ENCODE data around the gene SPOCK3.
"Not testable (repeated sequence)": the region's sequence is repeated elsewhere in the genome, so short reads cannot be mapped to it uniquely, and the experiment has no call there.

Gene SPOCK3

DNA sequence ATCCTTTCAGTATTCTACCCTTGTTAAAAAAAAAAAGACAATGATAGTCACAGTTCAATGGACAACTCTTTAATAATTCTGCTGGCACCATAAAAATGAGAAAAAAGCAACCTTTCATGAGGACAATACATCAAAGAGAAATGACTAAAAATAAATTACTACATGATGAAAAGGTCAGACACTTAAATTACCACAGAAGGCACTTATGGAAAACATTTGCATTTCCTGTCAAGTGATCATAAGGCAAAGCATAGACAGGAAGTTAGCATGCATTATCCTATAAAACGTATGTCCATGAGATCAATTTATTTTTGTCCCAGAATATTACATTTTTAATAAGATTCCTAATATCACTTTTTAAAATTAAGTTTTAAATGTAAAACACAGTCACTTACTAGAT lies 303.8 kb downstream of the SPOCK3 start:
- Histone ChIP-seq H3K27me3 (ENCODE audit: control insufficient read depth, insufficient read depth, low read length) (no peaks in the 10 kb centered on the region), H3K4me1 (ENCODE audit: control insufficient read depth, insufficient read depth, low read length) (no peaks in the 10 kb centered on the region), H3K36me3 (ENCODE audit: control insufficient read depth, insufficient read depth, low read length) (no peaks in the 10 kb centered on the region), H3K4me3 (ENCODE audit: low read depth, low read length) (no peak overlapping the region), H3K9me3 (ENCODE audit: control insufficient read depth, insufficient read depth, low read length) (no peaks in the 10 kb centered on the region), H3K9ac (ENCODE audit: low read depth, low read length) (no peak overlapping the region)

DNA sequence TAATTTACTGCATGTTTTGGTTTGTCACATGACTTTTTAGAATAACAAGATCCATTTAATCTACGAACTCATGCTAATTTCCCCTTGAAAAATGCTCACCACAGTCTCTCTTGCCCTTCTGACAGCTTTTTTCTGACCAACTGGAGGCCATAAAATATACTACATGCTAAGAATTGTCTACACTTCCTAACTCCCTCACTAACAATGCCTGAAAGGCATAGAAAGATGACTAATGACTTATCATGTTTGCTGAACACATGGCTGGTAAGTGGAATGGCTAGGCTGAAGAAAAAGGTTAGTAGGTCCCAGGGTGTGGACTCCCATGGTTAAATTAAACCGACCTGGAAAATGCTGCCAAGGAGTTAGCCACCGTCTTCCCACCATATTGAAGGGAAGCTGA lies 309.9 kb downstream of the SPOCK3 start:
- Histone ChIP-seq H3K4me1 (ENCODE audit: control insufficient read depth, insufficient read depth, low read length) (no peaks in the 10 kb centered on the region), H3K36me3 (ENCODE audit: control insufficient read depth, insufficient read depth, low read length) (no peaks in the 10 kb centered on the region), H3K27me3 (ENCODE audit: control insufficient read depth, insufficient read depth, low read length) (no peaks in the 10 kb centered on the region), H3K9ac (ENCODE audit: low read depth, low read length) (no peak overlapping the region), H3K9me3 (ENCODE audit: control insufficient read depth, insufficient read depth, low read length) (no peaks in the 10 kb centered on the region), H3K4me3 (ENCODE audit: low read depth, low read length) (no peak overlapping the region)

GRCh38 chr4:166913926-166914325 lies 320.4 kb downstream of the SPOCK3 start:
- Histone ChIP-seq H3K9me3 (ENCODE audit: control insufficient read depth, insufficient read depth, low read length) (no peaks in the 10 kb centered on the region), H3K9ac (ENCODE audit: low read depth, low read length) (no peak overlapping the region), H3K4me3 (ENCODE audit: low read depth, low read length) (no peak overlapping the region), H3K4me1 (ENCODE audit: control insufficient read depth, insufficient read depth, low read length) (no peaks in the 10 kb centered on the region), H3K27me3 (ENCODE audit: control insufficient read depth, insufficient read depth, low read length) (no peaks in the 10 kb centered on the region), H3K36me3 (ENCODE audit: control insufficient read depth, insufficient read depth, low read length) (no peaks in the 10 kb centered on the region)

DNA sequence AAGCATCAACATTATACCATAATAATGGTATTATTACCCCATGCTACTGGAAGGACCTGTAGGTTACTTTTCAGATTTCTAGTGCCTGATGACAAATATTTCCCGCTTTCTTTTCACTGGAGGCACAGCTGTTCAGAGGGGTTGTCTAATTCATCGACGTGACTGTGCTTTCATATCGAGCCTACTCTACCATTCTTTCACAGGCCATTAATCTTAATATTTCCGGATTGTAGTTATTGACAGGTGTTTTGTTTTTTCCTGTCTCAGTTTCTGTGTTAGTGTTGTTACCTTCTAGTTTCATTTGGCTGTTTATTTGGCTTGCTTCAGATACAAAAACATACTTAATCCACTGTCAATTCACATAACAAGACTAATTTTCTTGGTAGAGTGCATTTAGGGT lies 330.9 kb downstream of the SPOCK3 start:
- Histone ChIP-seq H3K4me1 (ENCODE audit: control insufficient read depth, insufficient read depth, low read length) (no peaks in the 10 kb centered on the region), H3K4me3 (ENCODE audit: low read depth, low read length) (no peak overlapping the region), H3K27me3 (ENCODE audit: control insufficient read depth, insufficient read depth, low read length) (no peaks in the 10 kb centered on the region), H3K9ac (ENCODE audit: low read depth, low read length) (no peak overlapping the region), H3K9me3 (ENCODE audit: control insufficient read depth, insufficient read depth, low read length) (no peaks in the 10 kb centered on the region), H3K36me3 (ENCODE audit: control insufficient read depth, insufficient read depth, low read length) (no peaks in the 10 kb centered on the region)

DNA sequence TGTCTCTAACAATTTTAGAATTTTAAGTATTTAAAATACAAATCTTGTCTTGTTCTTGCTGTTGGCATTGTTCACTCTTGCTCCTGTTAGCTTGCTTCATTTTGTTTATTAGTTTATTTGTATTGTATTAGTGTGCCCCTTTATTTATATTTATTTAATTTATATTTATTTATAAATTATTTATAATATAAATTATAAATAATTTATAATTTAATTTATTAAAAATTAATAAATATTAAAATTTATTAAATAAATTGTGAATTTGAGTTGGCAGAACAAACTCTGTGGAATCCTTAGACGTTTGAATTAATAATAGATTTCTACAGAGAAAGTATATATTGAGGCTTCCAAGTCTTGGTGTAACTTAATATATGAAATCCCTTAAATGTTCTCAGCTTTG lies 331.4 kb downstream of the SPOCK3 start:
- Histone ChIP-seq H3K9me3 (ENCODE audit: control insufficient read depth, insufficient read depth, low read length) (no peaks in the 10 kb centered on the region), H3K36me3 (ENCODE audit: control insufficient read depth, insufficient read depth, low read length) (no peaks in the 10 kb centered on the region), H3K27me3 (ENCODE audit: control insufficient read depth, insufficient read depth, low read length) (no peaks in the 10 kb centered on the region), H3K9ac (ENCODE audit: low read depth, low read length) (no peak overlapping the region), H3K4me3 (ENCODE audit: low read depth, low read length) (no peak overlapping the region), H3K4me1 (ENCODE audit: control insufficient read depth, insufficient read depth, low read length) (no peaks in the 10 kb centered on the region)

DNA sequence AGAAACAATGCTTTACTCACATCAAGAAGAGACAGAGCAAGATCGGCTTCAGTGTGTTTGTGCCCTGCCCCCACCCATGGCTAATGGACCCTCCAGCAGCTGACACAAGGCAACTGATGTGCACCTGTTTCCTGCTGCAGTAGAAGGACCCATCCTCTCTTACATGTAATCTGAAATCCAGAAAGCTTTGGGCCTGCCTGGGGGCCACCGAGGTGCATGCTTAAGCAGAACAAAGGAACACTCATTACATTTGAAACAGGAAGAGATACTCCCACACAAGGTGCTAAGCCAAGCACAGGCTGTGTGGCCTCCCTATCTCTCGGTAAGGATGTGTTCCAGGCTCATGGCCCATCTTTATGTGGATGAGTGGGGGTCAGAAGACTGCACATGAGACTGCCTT lies 338.0 kb downstream of the SPOCK3 start:
- Histone ChIP-seq H3K9ac (ENCODE audit: low read depth, low read length) (no peak overlapping the region), H3K4me1 (ENCODE audit: control insufficient read depth, insufficient read depth, low read length) (no peaks in the 10 kb centered on the region), H3K4me3 (ENCODE audit: low read depth, low read length) (no peak overlapping the region), H3K9me3 (ENCODE audit: control insufficient read depth, insufficient read depth, low read length) (no peaks in the 10 kb centered on the region), H3K27me3 (ENCODE audit: control insufficient read depth, insufficient read depth, low read length) (no peaks in the 10 kb centered on the region), H3K36me3 (ENCODE audit: control insufficient read depth, insufficient read depth, low read length) (no peaks in the 10 kb centered on the region)

DNA sequence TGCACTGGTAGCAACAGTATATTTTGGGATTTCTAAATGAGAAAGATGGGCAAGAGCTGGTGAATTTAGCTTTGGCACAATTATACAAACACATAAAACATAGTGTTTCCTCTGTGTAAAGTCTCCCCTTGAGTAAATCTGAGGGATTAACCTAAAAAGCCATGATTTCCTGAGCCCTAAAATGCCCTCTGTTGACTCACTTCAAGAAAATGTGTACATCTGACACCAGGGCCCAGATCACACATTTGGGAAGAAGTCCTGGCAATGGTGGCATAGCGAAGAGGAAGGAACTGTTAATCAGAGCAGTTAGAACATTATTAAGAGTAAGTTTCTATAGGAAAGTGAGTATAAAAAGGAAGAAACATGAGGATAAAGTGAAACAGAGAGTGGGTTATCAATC lies 338.5 kb downstream of the SPOCK3 start:
- Histone ChIP-seq H3K4me1 (ENCODE audit: control insufficient read depth, insufficient read depth, low read length) (no peaks in the 10 kb centered on the region), H3K9me3 (ENCODE audit: control insufficient read depth, insufficient read depth, low read length) (no peaks in the 10 kb centered on the region), H3K4me3 (ENCODE audit: low read depth, low read length) (no peak overlapping the region), H3K27me3 (ENCODE audit: control insufficient read depth, insufficient read depth, low read length) (no peaks in the 10 kb centered on the region), H3K36me3 (ENCODE audit: control insufficient read depth, insufficient read depth, low read length) (no peaks in the 10 kb centered on the region), H3K9ac (ENCODE audit: low read depth, low read length) (no peak overlapping the region)

- Histone ChIP-seq H3K4me3 (ENCODE audit: low read depth, low read length) (no peak overlapping the region), H3K9ac (ENCODE audit: low read depth, low read length) (no peak overlapping the region), H3K36me3 (ENCODE audit: control insufficient read depth, insufficient read depth, low read length) (no peaks in the 10 kb centered on the region), H3K4me1 (ENCODE audit: control insufficient read depth, insufficient read depth, low read length) (no peaks in the 10 kb centered on the region), H3K9me3 (ENCODE audit: control insufficient read depth, insufficient read depth, low read length) (no peaks in the 10 kb centered on the region), H3K27me3 (ENCODE audit: control insufficient read depth, insufficient read depth, low read length) (no peaks in the 10 kb centered on the region)
Observed at GRCh38 chr4:166887457-166887856, 346.8 kb downstream of the SPOCK3 start.

- Histone ChIP-seq H3K9ac (ENCODE audit: low read depth, low read length) (no peak overlapping the region), H3K4me3 (ENCODE audit: low read depth, low read length) (no peak overlapping the region), H3K36me3 (ENCODE audit: control insufficient read depth, insufficient read depth, low read length) (no peaks in the 10 kb centered on the region)
Observed at GRCh38 chr4:166886718-166887117, 347.6 kb downstream of the SPOCK3 start.

GRCh38 chr4:166882221-166882620 lies 352.1 kb downstream of the SPOCK3 start:
- H3K9ac ChIP-seq (ENCODE audit: low read depth, low read length), result no peak overlapping the region
- no peaks in the 10 kb centered on the region for H3K36me3 ChIP-seq (ENCODE audit: control insufficient read depth, insufficient read depth, low read length)
- H3K9me3 ChIP-seq (ENCODE audit: control insufficient read depth, insufficient read depth, low read length), result no peaks in the 10 kb centered on the region
- H3K27me3 ChIP-seq (ENCODE audit: control insufficient read depth, insufficient read depth, low read length), result no peaks in the 10 kb centered on the region
- no peaks in the 10 kb centered on the region for H3K4me1 ChIP-seq (ENCODE audit: control insufficient read depth, insufficient read depth, low read length)
- H3K4me3 ChIP-seq (ENCODE audit: low read depth, low read length), result no peak overlapping the region

More at GRCh38 chr4:166886718-166887117, 347.6 kb downstream of the SPOCK3 start:
- no peaks in the 10 kb centered on the region for H3K27me3 ChIP-seq (ENCODE audit: control insufficient read depth, insufficient read depth, low read length)
- H3K9me3 ChIP-seq (ENCODE audit: control insufficient read depth, insufficient read depth, low read length), result no peaks in the 10 kb centered on the region
- no peaks in the 10 kb centered on the region for H3K4me1 ChIP-seq (ENCODE audit: control insufficient read depth, insufficient read depth, low read length)

DNA sequence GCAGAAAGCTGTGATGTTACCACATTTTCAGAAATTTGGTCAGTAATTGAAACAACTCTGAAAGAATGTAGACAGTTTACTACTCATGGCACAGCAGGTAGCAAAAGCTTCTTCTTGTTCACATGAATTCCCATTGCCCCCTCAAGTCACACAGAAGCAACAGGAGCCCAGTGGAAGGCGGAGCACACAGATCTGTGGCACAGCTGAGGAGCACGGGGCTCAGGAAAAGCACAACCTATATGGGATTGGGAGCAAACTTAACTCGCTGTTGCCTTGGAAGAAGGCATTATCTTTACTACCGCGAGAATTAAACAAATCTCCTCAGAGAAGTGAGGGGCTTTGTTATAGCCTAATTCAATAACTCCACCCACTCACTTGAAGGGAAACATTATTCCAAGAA lies 358.5 kb downstream of the SPOCK3 start:
- H3K36me3 ChIP-seq (ENCODE audit: control insufficient read depth, insufficient read depth, low read length), result no peaks in the 10 kb centered on the region
- no peaks in the 10 kb centered on the region for H3K4me1 ChIP-seq (ENCODE audit: control insufficient read depth, insufficient read depth, low read length)

DNA sequence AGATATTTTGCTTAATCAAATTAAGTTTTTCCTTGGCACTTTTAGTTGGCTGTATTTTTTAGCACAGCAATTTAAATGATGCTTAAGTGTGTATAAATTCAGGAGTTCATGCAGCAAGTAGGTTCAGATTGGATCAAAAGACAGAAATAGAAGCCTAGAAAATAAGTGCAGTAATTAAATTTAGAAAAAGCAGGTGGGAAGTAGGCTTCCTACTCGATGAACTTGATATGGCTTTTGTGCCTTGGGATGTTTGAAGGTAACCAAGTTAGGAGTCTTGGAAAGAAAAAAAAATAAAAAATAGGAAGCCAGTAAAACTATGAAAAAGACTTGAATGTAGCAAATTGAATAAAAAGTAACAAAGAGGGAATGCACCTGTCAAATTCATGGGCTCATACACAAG lies 372.3 kb downstream of the SPOCK3 start:
- H3K9me3 ChIP-seq (ENCODE audit: control insufficient read depth, insufficient read depth, low read length), result no peaks in the 10 kb centered on the region
- no peaks in the 10 kb centered on the region for H3K27me3 ChIP-seq (ENCODE audit: control insufficient read depth, insufficient read depth, low read length)
- no peaks in the 10 kb centered on the region for H3K4me1 ChIP-seq (ENCODE audit: control insufficient read depth, insufficient read depth, low read length)
- no peaks in the 10 kb centered on the region for H3K36me3 ChIP-seq (ENCODE audit: control insufficient read depth, insufficient read depth, low read length)
- no peak overlapping the region for H3K4me3 ChIP-seq (ENCODE audit: low read depth, low read length)
- no peak overlapping the region for H3K9ac ChIP-seq (ENCODE audit: low read depth, low read length)

More for the DNA sequence above, 358.5 kb downstream of the SPOCK3 start:
- no peak overlapping the region for H3K9ac ChIP-seq (ENCODE audit: low read depth, low read length)
- no peak overlapping the region for H3K4me3 ChIP-seq (ENCODE audit: low read depth, low read length)
- no peaks in the 10 kb centered on the region for H3K27me3 ChIP-seq (ENCODE audit: control insufficient read depth, insufficient read depth, low read length)
- no peaks in the 10 kb centered on the region for H3K9me3 ChIP-seq (ENCODE audit: control insufficient read depth, insufficient read depth, low read length)

GRCh38 chr4:166850398-166850797 lies 383.9 kb downstream of the SPOCK3 start:
- not testable (repeated sequence) for H3K27me3 ChIP-seq (ENCODE audit: control insufficient read depth, insufficient read depth, low read length); H3K36me3 ChIP-seq (ENCODE audit: control insufficient read depth, insufficient read depth, low read length); H3K4me1 ChIP-seq (ENCODE audit: control insufficient read depth, insufficient read depth, low read length); H3K9me3 ChIP-seq (ENCODE audit: control insufficient read depth, insufficient read depth, low read length); H3K9ac ChIP-seq (ENCODE audit: low read depth, low read length); H3K4me3 ChIP-seq (ENCODE audit: low read depth, low read length)
